GM12878 (cell line): ENCODE measurements around the gene HOXC9. TPM values are rescaled to one million over a fixed set of nuclear protein-coding genes. Genes with fewer than 3 reads are reported as not detected.

Experiments
- ATAC-seq: fragments of 200-7000 bp; cut with Tn5 transposase; 3 replicates; pipeline ENCODE4 v1.9.1; 2020; ENCODE audit warnings: mild to moderate bottlenecking, moderate library complexity
- BruUV-seq: library from RNA; stranded (reverse); fragments of 400-500 nt; replicated peaks from 2 replicates; lab custom pipeline; 2021; lab: Mats Ljungman, UMichigan
- CTCF ChIA-PET: fragments of 300-600 bp; sonication (Branson Sonifier 250); formaldehyde crosslinking; extraction: SDS; loops from one replicate; lab custom pipeline; 2021; ENCODE audit warnings: inconsistent platforms; lab: Yijun Ruan, JAX
- POLR2A ChIA-PET: fragments of 350-600 bp; formaldehyde crosslinking; extraction: SDS; loops from one replicate; lab custom pipeline; 2021; ENCODE audit warnings: inconsistent platforms; lab: Charles Lee
- RAD21 ChIA-PET: fragments of 300-600 bp; sonication (Branson Sonifier 250); formaldehyde crosslinking; loops from one replicate; lab custom pipeline; 2023; ENCODE audit warnings: antibody characterized with exemption; ENCODE audit not compliant: unreplicated experiment; lab: Charles Lee
- SMC1A ChIA-PET: fragments of 300-600 bp; sonication (Branson Sonifier 250); formaldehyde crosslinking; loops from one replicate; lab custom pipeline; 2023; ENCODE audit not compliant: unreplicated experiment, uncharacterized antibody; lab: Charles Lee
- DNase-seq: peaks from one replicate; pipeline ENCODE4 v3.0.0-alpha.2; 2011; ENCODE audit warnings: low read depth, low spot score
- FAIRE-seq: peaks from 3 replicates; lab custom pipeline; 2011; peaks lifted over from hg19 to GRCh38; lab: Jason Lieb, UNC
- H2AFZ ChIP-seq: 2 replicates; pipeline ENCODE4 v1.6.0; 2011; ENCODE audit warnings: low read depth, low read length, control low read depth; ENCODE audit not compliant: control insufficient read depth
- H3K27ac ChIP-seq: 2 replicates; pipeline ENCODE4 v1.5.1; 2011; ENCODE audit warnings: control low read depth; ENCODE audit not compliant: control insufficient read depth, insufficient read depth
- H3K27me3 ChIP-seq, 2 experiments: replicated peaks in 1 of 2; 2 replicates each; pipeline versions ENCODE4 v1.6.0 to v1.6.1; 2011; ENCODE audit warnings: low read length in 1 of 2; ENCODE audit not compliant: control insufficient read depth in 2 of 2, insufficient read depth in 2 of 2
- H3K36me3 ChIP-seq, 2 experiments: 2 replicates each; pipeline ENCODE4 v1.5.1; 2011; ENCODE audit warnings: low read length in 1 of 2; ENCODE audit not compliant: control insufficient read depth in 2 of 2, insufficient read depth in 2 of 2
- H3K4me1 ChIP-seq: 2 replicates; pipeline ENCODE4 v1.6.1; 2011; ENCODE audit warnings: mild to moderate bottlenecking, low read length, moderate library complexity, mixed read lengths; ENCODE audit not compliant: control insufficient read depth, insufficient read depth
- H3K4me2 ChIP-seq: 2 replicates; pipeline ENCODE4 v1.6.0; 2011; ENCODE audit warnings: control low read depth; ENCODE audit not compliant: control insufficient read depth, insufficient read depth
- H3K4me3 ChIP-seq: fragments of 200-600 bp; sonication (generic); 2 replicates; pipeline ENCODE4 v1.5.1; 2016
- H3K79me2 ChIP-seq: 2 replicates; pipeline ENCODE4 v1.6.0; 2011; ENCODE audit warnings: low read length; ENCODE audit not compliant: control insufficient read depth, insufficient read depth
- H3K9ac ChIP-seq: 2 replicates; pipeline ENCODE4 v1.8.0; 2011; ENCODE audit warnings: low read length, control low read depth, mixed read lengths; ENCODE audit not compliant: control insufficient read depth, insufficient read depth
- H3K9me3 ChIP-seq: replicated peaks from 3 replicates; pipeline ENCODE4 v1.5.1; 2011; ENCODE audit warnings: mild to moderate bottlenecking, low read length; ENCODE audit not compliant: control insufficient read depth, insufficient read depth
- H4K20me1 ChIP-seq: 2 replicates; pipeline ENCODE4 v1.6.0; 2011; ENCODE audit not compliant: control insufficient read depth, insufficient read depth
- GABPA ChIP-seq: IDR thresholded peaks from 2 replicates; pipeline ENCODE4 v1.6.1; 2014; ENCODE audit warnings: antibody characterized with exemption, low read depth, mild to moderate bottlenecking, inconsistent platforms
- HSF1 ChIP-seq: fragments of 150-350 bp; IDR thresholded peaks from 2 replicates; pipeline ENCODE4 v1.6.1; 2014; ENCODE audit warnings: mild to moderate bottlenecking, low read depth, low read length
- PML ChIP-seq: IDR thresholded peaks from 2 replicates; pipeline ENCODE4 v1.6.1; 2012; ENCODE audit warnings: low read length, inconsistent platforms
- SMAD1 ChIP-seq: fragments of 450-650 bp; IDR thresholded peaks from 2 replicates; pipeline ENCODE4 v1.6.1; 2018; ENCODE audit warnings: mild to moderate bottlenecking, low read depth; ENCODE audit not compliant: partially characterized antibody
- SUZ12 ChIP-seq: fragments of 200-600 bp; sonication (generic); IDR thresholded peaks from one replicate; pipeline ENCODE4 v1.6.1; 2018; ENCODE audit warnings: antibody characterized with exemption, mild to moderate bottlenecking; ENCODE audit not compliant: unreplicated experiment
- TAF1 ChIP-seq: IDR thresholded peaks from 2 replicates; pipeline ENCODE4 v1.6.1; 2011; ENCODE audit warnings: mild to moderate bottlenecking, low read depth, low read length, borderline replicate concordance
- ZBTB11 ChIP-seq: fragments of 450-650 bp; formaldehyde crosslinking; IDR thresholded peaks from 2 replicates; pipeline ENCODE4 v1.5.0; 2022; ENCODE audit warnings: mild to moderate bottlenecking, missing genetic modification characterization
- WGBS: methylation state at CpG from one replicate; pipeline ENCODE4 v1.1.6; 2016; ENCODE audit warnings: low lambda C conversion rate; ENCODE audit not compliant: insufficient replicate concordance, insufficient coverage; ENCODE audit errors: missing lambda C conversion rate; 5-methylcytosine and 5-hydroxymethylcytosine counted together
- in situ Hi-C: fragments of 300-500 bp; cut with MboI; formaldehyde crosslinking; loops from 9 replicates; pipeline ENCODE4 v1.14.3; 2018; ENCODE audit warnings: mixed read lengths
- intact Hi-C: fragments of 100-400 bp; cut with micrococcal nuclease; formaldehyde crosslinking; loops from one replicate; pipeline ENCODE4 v1.14.2; 2022; ENCODE audit not compliant: unreplicated experiment
- polyA plus RNA-seq, 11 experiments: library from polyadenylated mRNA; depleted of rRNA in 4 of 11; unstranded in 6 of 11; stranded (reverse) in 5 of 11; fragments of >200 nt; fragmentation: Nextera tagmentation in 4 of 11; fragmentation: Illumina TruSeq in 1 of 11; extraction: Ambion mirVana in 4 of 11; extraction: Trizol in 1 of 11; gene quantifications; 1 replicate in 1 of 11; 2 replicates in 10 of 11; pipeline versions ENCODE4 v1.2.1 to v1.2.3, GENCODE V29; 2011 to 2016; ENCODE audit warnings: inconsistent platforms in 2 of 11, missing spikeins in 2 of 11, low read depth in 1 of 11
- total RNA-seq, 4 experiments: library from RNA; depleted of rRNA in 3 of 4; stranded (reverse); fragments of >200 nt in 3 of 4; fragmentation: Illumina TruSeq in 1 of 4; extraction: Trizol in 1 of 4; gene quantifications; 2 replicates each; pipeline versions ENCODE4 v1.2.1 to v1.2.3, GENCODE V29; 2013 to 2021

HOXC9 gene
- total and polyA plus RNA-seq, 10 of the 15 experiments (the other 5 are each of a cell fraction or from before 2014, with no cell fraction given), result not detected

GRCh38 chr12:53963005-53963404 is 37.0 kb upstream of the HOXC9 start:
- Histone ChIP-seq H2AFZ (no peak overlapping the region), H3K4me1 (no peaks in the 10 kb centered on the region), H3K27me3 (peaks cover 32 to 67% of the 10 kb centered on the region in 2 experiments), H3K79me2 (no peaks in the 10 kb centered on the region), H3K9me3 (no peaks in the 10 kb centered on the region), H3K4me2 (no peak overlapping the region), H4K20me1 (no peaks in the 10 kb centered on the region; the same call in 1 of the 2 replicates), H3K36me3 (no peaks in the 10 kb centered on the region), H3K4me3 (no peak overlapping the region), H3K9ac (no peak overlapping the region), H3K27ac (no peak overlapping the region)
- intact Hi-C loops (no loop called here), in situ Hi-C loops (no loop called here)
- CTCF ChIA-PET, result interaction anchor here (0.8 to 0.9 kb wide), 2 partner anchors 240 to 245 kb away, joined by 3 read pairs; no protein-coding TSS in a partner anchor
- FAIRE-seq, result no peak
- WGBS, result 44% methylated on average over 7 of the region's 7 CpGs
- ATAC-seq, result no peak
- BruUV-seq, result no TSS peak
- DNase-seq, result no peak
- TF ChIP-seq SMAD1 (no peak), TAF1 (no peak)
- POLR2A ChIA-PET, result no interaction called here
- SMC1A ChIA-PET, result no interaction called here
- RAD21 ChIA-PET, result no interaction called here

GRCh38 chr12:53963434-53964314 is 36.3 kb upstream of the HOXC9 start:
- SMC1A ChIA-PET, result no interaction called here
- Histone ChIP-seq H3K79me2 (no peaks in the 10 kb centered on the region), H3K36me3 (no peaks in the 10 kb centered on the region), H3K27me3 (peaks cover 33 to 69% of the 10 kb centered on the region in 2 experiments), H3K9me3 (no peaks in the 10 kb centered on the region), H2AFZ (no peak overlapping the region), H3K27ac (no peak overlapping the region), H3K9ac (no peak overlapping the region), H3K4me3 (no peak overlapping the region), H3K4me2 (no peak overlapping the region), H3K4me1 (no peaks in the 10 kb centered on the region), H4K20me1 (no peaks in the 10 kb centered on the region; the same call in 1 of the 2 replicates)
- CTCF ChIA-PET, result interaction anchor here (0.8 to 0.9 kb wide), 2 partner anchors 239 to 244 kb away, joined by 3 read pairs; no protein-coding TSS in a partner anchor
- in situ Hi-C loops, result no loop called here
- RAD21 ChIA-PET, result no interaction called here
- intact Hi-C loops, result no loop called here
- 39% methylated on average over 38 of the region's 38 CpGs for WGBS
- POLR2A ChIA-PET, result no interaction called here
- no peak for ATAC-seq
- no TSS peak for BruUV-seq
- no peak for DNase-seq
- FAIRE-seq, result no peak
- TF ChIP-seq TAF1 (no peak), GABPA (no peak), ZBTB11 (CRISPR knock-in tag) (no peak), HSF1 (no peak), SUZ12 (no peak), PML (no peak)
